Activated naive CD4-positive, alpha-beta T cell (primary cell): Measurements from ENCODE around the gene DYNLL1.
A peak's percentile ranks its signal among the peaks of the same experiment; 100 is the strongest.
"Not testable (repeated sequence)": the region's sequence is repeated elsewhere in the genome, so short reads cannot be mapped to it uniquely, and the experiment has no call there.

ENCODE experiments used
- DNase-seq, 4 experiments: peaks; one replicate each; lab custom pipeline; 2025; lab: John Stamatoyannopoulos, UW

Gene DYNLL1

GRCh38 chr12:120474616-120474960 is 21.3 kb upstream of the DYNLL1 start:
- no peak for DNase-seq

GRCh38 chr12:120475643-120476042 is 20.3 kb upstream of the DYNLL1 start:
- no peak for DNase-seq

- DNase-seq, result no peak
These were observed 16.5 kb upstream of the DYNLL1 start for GRCh38 chr12:120479458-120479857.

- DNase-seq, result no peak
These were observed 15.7 kb upstream of the DYNLL1 start for GRCh38 chr12:120480211-120480610.

GRCh38 chr12:120481022-120481767 is 14.7 kb upstream of the DYNLL1 start:
- no peak for DNase-seq

- no peak for DNase-seq
These were observed 12.3 kb upstream of the DYNLL1 start for GRCh38 chr12:120483621-120484020.

GRCh38 chr12:120485961-120486881 is 9.7 kb upstream of the DYNLL1 start:
- no peak for DNase-seq

- DNase-seq, result not testable (repeated sequence)
These were observed 8.4 kb upstream of the DYNLL1 start for GRCh38 chr12:120487552-120487951.

- DNase-seq, result no peak
These were observed 7.8 kb upstream of the DYNLL1 start for GRCh38 chr12:120488057-120488640.

GRCh38 chr12:120489018-120489417 is 6.9 kb upstream of the DYNLL1 start:
- no peak for DNase-seq

GRCh38 chr12:120490325-120490724 is 5.6 kb upstream of the DYNLL1 start:
- no peak for DNase-seq

GRCh38 chr12:120490833-120491512 is 4.9 kb upstream of the DYNLL1 start:
- no peak for DNase-seq

- no peak for DNase-seq
These were observed 655 bp upstream of the DYNLL1 start for GRCh38 chr12:120495186-120495730.

GRCh38 chr12:120496413-120497340 is 764 bp downstream of the DYNLL1 start:
- DNase-seq, result peak in 3 of 4 experiments; percentile 19 to 27 (median 21)

GRCh38 chr12:120497524-120498150 is 1.7 kb downstream of the DYNLL1 start:
- no peak for DNase-seq

- no peak for DNase-seq
These were observed 3.1 kb downstream of the DYNLL1 start for GRCh38 chr12:120498870-120499515.

GRCh38 chr12:120500581-120500980 is 4.7 kb downstream of the DYNLL1 start:
- no peak for DNase-seq

- DNase-seq, result no peak
These were observed 8.7 kb downstream of the DYNLL1 start for GRCh38 chr12:120504587-120504986.

- no peak for DNase-seq
These were observed 12.6 kb downstream of the DYNLL1 start for GRCh38 chr12:120508537-120508936.

GRCh38 chr12:120514002-120514401 is 18.1 kb downstream of the DYNLL1 start:
- no peak for DNase-seq
